Measurements from ENCODE around the gene ARHGAP15. TPM values are rescaled to one million over a fixed set of nuclear protein-coding genes. Genes with fewer than 3 reads are reported as not detected.

ARHGAP15 gene
- total RNA-seq, 1 experiment from 2014 or later, result 0.41 TPM

GRCh38 chr2:143698352-143698751 is 569.1 kb downstream of the ARHGAP15 start:
- TF ChIP-seq POLR2AphosphoS5 (IDR thresholded peaks at IDR 0.05; ENCODE audit: low read depth, low read length) (no peak), REST (IDR thresholded peaks at IDR 0.05; ENCODE audit: insufficient read depth in 1 of 2, low read depth in 2 of 2, low read length in 1 of 2) (no peak), SIN3A (IDR thresholded peaks at IDR 0.05; ENCODE audit: borderline replicate concordance, insufficient read depth, low read depth, low read length) (no peak), CTCF (IDR thresholded peaks at IDR 0.05) (no peak), TCF7L2 (IDR thresholded peaks at IDR 0.05; ENCODE audit: low read depth, low read length) (no peak)
- intact Hi-C loops (cut with micrococcal nuclease; ENCODE audit: unreplicated experiment) (no loop called here), in situ Hi-C loops (cut with HindIII; ENCODE audit: low pct_unique_long_range_greater_than_20kb, low sequenced_read_pairs) (no loop called here)
- Histone ChIP-seq H3K27me3 (ENCODE audit: control insufficient read depth, insufficient read depth, low read length) (no peaks in the 10 kb centered on the region), H3K36me3 (ENCODE audit: control insufficient read depth, insufficient read depth, low read length) (no peaks in the 10 kb centered on the region), H3K4me1 (ENCODE audit: control insufficient read depth, insufficient read depth, low read length) (no peaks in the 10 kb centered on the region), H3K4me3 (ENCODE audit: low read depth in 2 of 2, low read length in 2 of 2) (no peak overlapping the region), H3K27ac (ENCODE audit: low read length) (no peak overlapping the region), H3K9me3 (ENCODE audit: control insufficient read depth, insufficient read depth, low read depth, low read length) (no peaks in the 10 kb centered on the region)
- BruUV-seq (replicated peaks), result no TSS peak
- ATAC-seq, result no peak
- ChIA-PET POLR2A (no interaction called here), CTCF (no interaction called here)
- DNase-seq (ENCODE audit: low read depth, low spot score), result no peak

GRCh38 chr2:143698888-143699570 is 569.8 kb downstream of the ARHGAP15 start:
- H3K27ac ChIP-seq (ENCODE audit: low read length), result no peak overlapping the region
- no TSS peak for BruUV-seq (replicated peaks)
- in situ Hi-C loops (cut with HindIII; ENCODE audit: low pct_unique_long_range_greater_than_20kb, low sequenced_read_pairs), result no loop called here
- no peaks in the 10 kb centered on the region for H3K36me3 ChIP-seq (ENCODE audit: control insufficient read depth, insufficient read depth, low read length)
- no peak for DNase-seq (ENCODE audit: low read depth, low spot score)
- TF ChIP-seq REST (IDR thresholded peaks at IDR 0.05; ENCODE audit: insufficient read depth in 1 of 2, low read depth in 2 of 2, low read length in 1 of 2) (no peak), CTCF (IDR thresholded peaks at IDR 0.05) (no peak), SIN3A (IDR thresholded peaks at IDR 0.05; ENCODE audit: borderline replicate concordance, insufficient read depth, low read depth, low read length) (no peak), POLR2AphosphoS5 (IDR thresholded peaks at IDR 0.05; ENCODE audit: low read depth, low read length) (no peak)
- no peak overlapping the region for H3K4me3 ChIP-seq (ENCODE audit: low read depth in 2 of 2, low read length in 2 of 2)
- POLR2A ChIA-PET, result no interaction called here
- CTCF ChIA-PET, result no interaction called here
- no peaks in the 10 kb centered on the region for H3K9me3 ChIP-seq (ENCODE audit: control insufficient read depth, insufficient read depth, low read depth, low read length)
- H3K27me3 ChIP-seq (ENCODE audit: control insufficient read depth, insufficient read depth, low read length), result no peaks in the 10 kb centered on the region
- H3K4me1 ChIP-seq (ENCODE audit: control insufficient read depth, insufficient read depth, low read length), result no peaks in the 10 kb centered on the region
- intact Hi-C loops (cut with micrococcal nuclease; ENCODE audit: unreplicated experiment), result no loop called here
- no peak for ATAC-seq
